GM18870 (cell line): Measurements from ENCODE around the gene RSPH6A.

ENCODE experiments used
- ATAC-seq: cut with Tn5 transposase; IDR thresholded peaks from one replicate; pipeline ENCODE4 v1.9.1; 2021; ENCODE audit warnings: moderate library complexity; ENCODE audit not compliant: unreplicated experiment

Gene RSPH6A

GRCh38 chr19:45781214-45782161, 33.6 kb downstream of the RSPH6A start:
- no peak for ATAC-seq

GRCh38 chr19:45780448-45781213, 34.5 kb downstream of the RSPH6A start:
- ATAC-seq = no peak

- ATAC-seq = no peak
These were observed 35.0 kb downstream of the RSPH6A start for GRCh38 chr19:45780146-45780447.

GRCh38 chr19:45779231-45780145, 35.6 kb downstream of the RSPH6A start:
- ATAC-seq = no peak

GRCh38 chr19:45778010-45778661, 37.0 kb downstream of the RSPH6A start:
- ATAC-seq = no peak

GRCh38 chr19:45777395-45777961, 37.6 kb downstream of the RSPH6A start:
- no peak for ATAC-seq

- ATAC-seq = no peak
These were observed 40.3 kb downstream of the RSPH6A start for GRCh38 chr19:45774765-45775164.

- ATAC-seq = no peak
These were observed 41.7 kb downstream of the RSPH6A start for GRCh38 chr19:45773384-45773783.

- ATAC-seq = no peak
These were observed 42.2 kb downstream of the RSPH6A start for GRCh38 chr19:45772912-45773311.

- ATAC-seq = no peak
These were observed 42.8 kb downstream of the RSPH6A start for GRCh38 chr19:45772130-45772840.

GRCh38 chr19:45771311-45771933, 43.7 kb downstream of the RSPH6A start:
- ATAC-seq = no peak

GRCh38 chr19:45770192-45771101, 44.7 kb downstream of the RSPH6A start:
- peak; percentile 35 for ATAC-seq

GRCh38 chr19:45769821-45770191, 45.3 kb downstream of the RSPH6A start:
- no peak for ATAC-seq

GRCh38 chr19:45768984-45769782, 45.9 kb downstream of the RSPH6A start, which contains the start of gene SIX5:
Gene SIX5, minus strand, starts transcription at chr19:45769252. Its CDS starts 408 bp downstream, at chr19:45768844.
- peak; percentile 57 for ATAC-seq

- ATAC-seq = no peak
These were observed 46.5 kb downstream of the RSPH6A start for GRCh38 chr19:45768655-45768983.

GRCh38 chr19:45767881-45768654, 47.0 kb downstream of the RSPH6A start:
- ATAC-seq = no peak
